Left ventricle myocardium inferior (tissue), 1 donor: Measurements from ENCODE around the gene TTYH3. TPM values are rescaled to one million over a fixed set of nuclear protein-coding genes. Genes with fewer than 3 reads are reported as not detected.
"Not testable (repeated sequence)": the region's sequence is repeated elsewhere in the genome, so short reads cannot be mapped to it uniquely, and the experiment has no call there.

Experiments
- DNase-seq: peaks from one replicate; pipeline ENCODE4 v3.0.0-alpha.2; 2020
- H3K27ac ChIP-seq: fragments of 200-600 bp; replicated peaks from 2 replicates; pipeline ENCODE4 v1.8.0; 2021
- H3K27me3 ChIP-seq: fragments of 200-600 bp; 2 replicates; pipeline ENCODE4 v1.8.0; 2021; ENCODE audit warnings: low read depth
- H3K36me3 ChIP-seq: fragments of 200-600 bp; 2 replicates; pipeline ENCODE4 v1.8.0; 2021
- H3K4me1 ChIP-seq: fragments of 200-600 bp; 2 replicates; pipeline ENCODE4 v1.8.0; 2021
- H3K4me3 ChIP-seq: fragments of 200-600 bp; 2 replicates; pipeline ENCODE4 v1.8.0; 2021; ENCODE audit warnings: mild to moderate bottlenecking, moderate library complexity
- H3K9me3 ChIP-seq: fragments of 200-600 bp; replicated peaks from 2 replicates; pipeline ENCODE4 v1.8.0; 2021
- CTCF ChIP-seq: fragments of 200-600 bp; IDR thresholded peaks from 2 replicates; pipeline ENCODE4 v1.8.0; 2021; ENCODE audit warnings: antibody characterized with exemption, mild to moderate bottlenecking, borderline replicate concordance
- intact Hi-C: fragments of 100-400 bp; cut with micrococcal nuclease; formaldehyde crosslinking; loops from one replicate; pipeline ENCODE4 v1.11.0; 2022
- total RNA-seq: library from RNA; stranded (reverse); fragmentation: NEBNext Ultra II Directional; extraction: Animal tissue kit (Norgen Biotek cat#: 25700); gene quantifications from one replicate; pipeline ENCODE4 v1.2.1, GENCODE V29; 2021
- donor health status: DM: no; HTN: yes; CAD: no; lungs with severe emphysema.

Gene TTYH3
- total RNA-seq, 1 donor from 2014 or later = 10.9 TPM

- peaks cover 46% of the 10 kb centered on the region for H3K27me3 ChIP-seq
- H3K27ac ChIP-seq = no peak overlapping the region
- H3K9me3 ChIP-seq = no peaks in the 10 kb centered on the region
- peaks cover 31% of the 10 kb centered on the region for H3K4me1 ChIP-seq
- H3K36me3 ChIP-seq = no peaks in the 10 kb centered on the region
- no peak for DNase-seq
- H3K4me3 ChIP-seq = no peak overlapping the region
- intact Hi-C loops = no loop called here
- TF ChIP-seq CTCF = no peak
Measured at GRCh38 chr7:2689951-2690705, 58.3 kb downstream of the TTYH3 start.

DNA sequence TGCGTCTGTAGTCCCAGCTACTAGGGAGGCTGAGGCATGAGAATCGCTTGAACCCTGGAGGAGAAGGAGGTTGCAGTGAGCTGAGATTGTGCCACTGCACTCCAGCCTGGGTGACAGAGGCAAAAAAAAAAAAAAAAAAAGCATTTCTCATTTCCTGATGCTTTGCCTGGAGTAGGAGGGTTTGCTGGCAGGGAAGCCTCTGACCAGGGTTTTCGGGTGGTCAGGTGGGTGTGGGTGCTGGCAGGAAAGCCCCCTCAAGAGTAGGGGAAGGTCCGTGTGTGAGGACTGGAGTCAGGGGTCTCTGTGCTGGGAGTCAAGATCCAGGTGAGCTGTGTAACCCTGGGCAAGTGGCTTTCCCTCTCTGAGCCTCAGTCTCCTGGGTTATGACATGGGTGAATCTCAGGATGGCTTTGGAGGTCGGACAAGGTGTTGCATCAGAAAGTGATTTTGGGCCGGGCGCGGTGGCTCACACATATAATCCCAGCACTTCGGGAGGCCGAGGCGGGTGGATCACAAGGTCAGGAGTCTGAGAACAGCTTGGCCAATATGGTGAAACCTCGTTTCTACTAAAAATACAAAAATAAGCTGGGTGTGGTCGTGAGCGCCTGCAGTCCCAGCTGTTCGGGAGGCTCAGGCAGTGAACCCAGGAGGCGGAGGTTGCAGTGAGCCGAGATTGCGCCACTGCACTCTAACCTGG is 59.4 kb downstream of the TTYH3 start:
- no peak for DNase-seq
- Histone ChIP-seq H3K27ac (no peak overlapping the region), H3K4me1 (peaks cover 31% of the 10 kb centered on the region), H3K36me3 (no peaks in the 10 kb centered on the region), H3K9me3 (no peaks in the 10 kb centered on the region), H3K27me3 (peaks cover 36% of the 10 kb centered on the region), H3K4me3 (no peak overlapping the region)
- intact Hi-C loops = no loop called here
- no peak for TF ChIP-seq CTCF

DNA sequence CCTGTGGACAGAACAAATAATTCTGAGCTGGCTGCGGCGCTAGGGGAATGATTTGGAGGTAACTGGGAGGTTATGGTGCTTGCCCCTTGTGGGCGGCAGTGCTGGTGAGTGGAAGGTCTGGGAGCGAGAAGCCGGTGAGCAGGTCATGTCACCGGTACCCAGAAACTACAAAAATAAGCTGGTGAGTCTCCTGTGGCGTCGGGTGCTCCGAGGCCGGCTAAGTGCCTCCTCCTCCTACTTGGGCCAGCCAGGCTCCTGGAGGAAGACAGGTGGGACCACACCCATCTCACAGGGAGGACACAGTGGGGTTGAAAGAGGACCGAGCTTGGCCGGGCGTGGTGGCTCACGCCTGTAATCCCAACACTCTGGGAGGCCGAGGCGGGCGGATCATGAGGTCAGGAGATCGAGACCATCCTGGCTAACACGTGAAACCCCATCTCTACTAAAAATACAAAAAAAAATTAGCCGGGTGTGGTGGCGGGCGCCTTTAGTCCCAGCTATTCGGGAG is 60.2 kb downstream of the TTYH3 start:
- H3K9me3 ChIP-seq, H3K4me3 ChIP-seq, DNase-seq, intact Hi-C loops, H3K36me3 ChIP-seq, H3K27ac ChIP-seq: not testable (repeated sequence)
- peaks cover 28% of the 10 kb centered on the region for H3K27me3 ChIP-seq
- H3K4me1 ChIP-seq = peaks cover 31% of the 10 kb centered on the region

- H3K4me3 ChIP-seq = no peak overlapping the region
- DNase-seq = no peak
- no peaks in the 10 kb centered on the region for H3K9me3 ChIP-seq
- H3K27ac ChIP-seq = no peak overlapping the region
- intact Hi-C loops = no loop called here
- H3K4me1 ChIP-seq = peaks cover 27% of the 10 kb centered on the region
- H3K27me3 ChIP-seq = peaks cover 22% of the 10 kb centered on the region
- H3K36me3 ChIP-seq = no peaks in the 10 kb centered on the region
- no peak for TF ChIP-seq CTCF
Measured at GRCh38 chr7:2692543-2692942, 60.8 kb downstream of the TTYH3 start.

DNA sequence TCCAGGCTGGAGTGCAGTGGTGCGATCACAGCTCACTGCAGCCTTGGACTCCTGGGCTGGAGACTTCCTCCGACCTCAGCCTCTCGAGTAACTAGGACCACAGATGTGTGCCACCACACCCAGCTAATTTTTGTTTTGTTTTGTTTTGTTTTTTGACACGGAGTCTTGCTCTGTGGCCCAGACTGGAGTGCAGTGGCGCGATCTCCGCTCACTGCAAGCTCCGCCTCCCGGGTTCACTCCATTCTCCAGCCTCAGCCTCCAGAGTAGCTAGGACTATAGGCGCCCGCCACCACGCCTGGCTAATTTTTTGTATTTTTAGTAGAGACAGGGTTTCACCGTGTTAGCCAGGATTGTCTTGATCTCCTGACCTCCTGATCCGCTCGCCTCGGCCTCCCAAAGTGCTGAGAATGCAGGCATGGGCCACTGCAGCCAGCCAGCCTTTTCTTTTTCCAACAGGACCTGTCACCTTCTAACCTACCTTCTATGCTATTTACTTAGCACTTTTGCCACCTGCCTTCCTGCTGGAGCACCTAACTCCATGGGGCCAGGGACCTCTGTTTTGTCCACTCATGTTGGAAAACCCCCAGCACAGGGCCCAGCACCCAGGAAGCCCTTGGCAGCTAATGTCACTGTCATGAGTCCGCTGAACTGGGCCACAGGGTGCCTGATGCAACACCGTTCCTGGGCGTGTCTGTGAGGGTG is 61.8 kb downstream of the TTYH3 start:
- not testable (repeated sequence) for DNase-seq

DNA sequence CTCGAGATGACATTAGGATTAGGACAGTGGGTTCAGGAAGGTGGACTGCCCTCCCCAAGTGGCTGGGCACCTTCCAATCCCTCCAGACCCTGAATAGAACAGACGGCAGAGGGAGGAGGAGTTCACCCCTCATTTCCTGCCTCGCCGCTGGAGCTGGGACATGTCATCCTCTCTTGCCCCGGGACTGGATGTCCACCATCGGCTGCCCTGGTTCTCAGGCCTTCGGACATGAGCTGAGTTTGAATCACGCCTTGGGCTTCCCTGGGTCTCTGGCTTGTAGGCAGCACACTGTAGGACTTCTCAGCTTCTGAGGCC is 62.3 kb downstream of the TTYH3 start:
- H3K27me3 ChIP-seq = peaks cover 13% of the 10 kb centered on the region
- H3K27ac ChIP-seq, H3K9me3 ChIP-seq, intact Hi-C loops, DNase-seq, H3K36me3 ChIP-seq, H3K4me3 ChIP-seq: not testable (repeated sequence)
- peaks cover 12% of the 10 kb centered on the region for H3K4me1 ChIP-seq

More for the DNA sequence above, 61.8 kb downstream of the TTYH3 start:
- peaks cover 14% of the 10 kb centered on the region for H3K27me3 ChIP-seq
- intact Hi-C loops, H3K4me3 ChIP-seq, H3K27ac ChIP-seq, H3K36me3 ChIP-seq, H3K9me3 ChIP-seq: not testable (repeated sequence)
- peaks cover 17% of the 10 kb centered on the region for H3K4me1 ChIP-seq
